Activated naive CD4-positive, alpha-beta T cell treated with anti-CD3 and anti-CD28 coated beads for 36 hours (primary cell): ENCODE data around the gene CAP2. TPM values are rescaled to one million over a fixed set of nuclear protein-coding genes. Genes with fewer than 3 reads are reported as not detected.
A peak's percentile ranks its signal among the peaks of the same experiment; 100 is the strongest.

Source experiments
- CTCF ChIA-PET: fragments of 350-600 bp; sonication (Branson Sonifier 250); formaldehyde crosslinking; loops from one replicate; lab custom pipeline; 2021; ENCODE audit warnings: antibody characterized with exemption; lab: Charles Lee
- DNase-seq: peaks from one replicate; pipeline ENCODE4 v3.0.0-alpha.2; 2020
- H3K27ac Mint-ChIP-seq: one replicate; pipeline ENCODE4 v1.8.0; 2021; ENCODE audit warnings: mild to moderate bottlenecking, mixed read lengths
- H3K27me3 Mint-ChIP-seq: one replicate; pipeline ENCODE4 v1.8.0; 2021; ENCODE audit warnings: low read depth, mixed read lengths
- H3K36me3 Mint-ChIP-seq: one replicate; pipeline ENCODE4 v1.8.0; 2021; ENCODE audit warnings: low read depth, mixed read lengths
- H3K4me1 Mint-ChIP-seq: one replicate; pipeline ENCODE4 v1.8.0; 2021; ENCODE audit warnings: low read depth, mixed read lengths
- H3K4me3 Mint-ChIP-seq: one replicate; pipeline ENCODE4 v1.8.0; 2021; ENCODE audit warnings: mild to moderate bottlenecking, moderate library complexity, mixed read lengths
- H3K9me3 Mint-ChIP-seq: one replicate; pipeline ENCODE4 v1.8.0; 2021; ENCODE audit warnings: mixed read lengths
- intact Hi-C: fragments of 100-400 bp; cut with micrococcal nuclease; formaldehyde crosslinking; loops from one replicate; pipeline ENCODE4 v1.15.1; 2023
- total RNA-seq, 2 experiments: library from RNA; stranded (reverse); gene quantifications; one replicate each; pipeline ENCODE4 v1.2.3, GENCODE V29; 2021

Gene CAP2
- total RNA-seq, 2 experiments from 2014 or later = not detected

DNA sequence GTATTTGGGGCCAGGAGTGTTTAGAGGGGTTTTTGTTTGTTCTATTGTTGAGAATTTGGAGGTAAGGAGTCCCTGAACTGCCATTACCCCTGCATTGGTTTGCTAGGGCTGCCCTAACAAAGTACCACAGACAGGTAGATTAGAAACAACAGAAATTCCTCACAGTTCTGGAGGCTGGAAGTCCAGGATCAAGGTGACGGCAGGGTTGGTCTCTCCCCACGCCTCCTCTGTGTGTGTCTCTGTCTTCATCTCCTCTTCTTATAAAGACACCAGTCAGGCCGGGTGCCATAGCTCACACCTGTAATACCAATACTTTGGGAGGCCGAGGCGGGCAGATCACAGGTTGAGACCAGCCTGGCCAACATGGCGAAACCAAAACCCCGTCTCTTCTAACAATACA lies 109.7 kb downstream of the CAP2 start:
- no peak overlapping the region for H3K27ac Mint-ChIP-seq
- no peaks in the 10 kb centered on the region for H3K36me3 Mint-ChIP-seq
- H3K4me1 Mint-ChIP-seq = no peaks in the 10 kb centered on the region
- DNase-seq = no peak
- CTCF ChIA-PET = no interaction called here
- H3K27me3 Mint-ChIP-seq = no peaks in the 10 kb centered on the region
- no peaks in the 10 kb centered on the region for H3K9me3 Mint-ChIP-seq
- no peak overlapping the region for H3K4me3 Mint-ChIP-seq
- intact Hi-C loops = no loop called here

DNA sequence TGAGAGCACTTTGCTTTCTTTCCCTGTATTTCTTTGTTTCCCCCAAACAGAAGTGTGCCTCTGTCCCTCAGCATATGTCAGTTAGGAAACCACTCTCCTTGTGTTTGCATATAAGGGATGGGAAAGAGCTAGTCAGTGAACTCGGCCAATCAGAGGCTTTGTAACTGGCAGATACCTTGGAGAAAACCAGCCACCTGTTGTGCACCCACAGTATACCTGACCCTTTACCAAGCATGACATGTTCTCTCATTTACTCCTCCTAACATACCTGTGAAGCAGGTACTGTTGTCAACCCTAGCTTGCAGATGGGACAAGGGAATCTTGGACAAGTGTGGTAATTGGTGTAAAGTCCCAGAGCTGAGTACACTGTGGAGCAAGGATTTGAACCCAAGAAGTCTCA lies 110.6 kb downstream of the CAP2 start:
- Mint-ChIP-seq H3K36me3 (no peaks in the 10 kb centered on the region), H3K4me3 (no peak overlapping the region), H3K9me3 (no peaks in the 10 kb centered on the region), H3K4me1 (no peaks in the 10 kb centered on the region), H3K27ac (no peak overlapping the region), H3K27me3 (no peaks in the 10 kb centered on the region)
- CTCF ChIA-PET = interaction anchor here (1.0 to 1.3 kb wide), 2 partner anchors 77 to 130 kb away, joined by 3 to 6 read pairs; no protein-coding TSS in a partner anchor
- DNase-seq = no peak
- intact Hi-C loops = no loop called here

DNA sequence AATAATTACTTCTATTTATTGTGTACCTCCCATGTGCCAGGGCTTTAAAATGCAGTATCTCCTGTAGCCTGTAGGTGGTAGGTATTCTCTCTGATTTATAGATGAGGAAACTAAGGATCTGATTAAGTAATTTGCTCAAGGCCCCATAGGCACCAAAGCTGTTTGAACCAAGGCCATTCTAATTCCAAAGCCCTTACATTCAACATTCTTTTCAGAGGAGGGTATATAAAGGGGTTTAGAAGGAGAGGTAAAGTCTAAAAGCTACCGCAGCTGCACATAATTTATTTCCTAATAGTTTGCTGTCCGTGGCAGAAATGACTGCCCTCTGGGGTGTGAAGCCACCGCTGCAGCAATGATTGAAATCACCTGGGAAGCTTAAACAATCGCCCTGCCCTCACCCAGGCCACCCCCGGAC lies 111.7 kb downstream of the CAP2 start:
- Mint-ChIP-seq H3K9me3 (no peaks in the 10 kb centered on the region), H3K27ac (no peak overlapping the region)
- intact Hi-C loops = loop anchor here (1.0 kb wide), 1 partner anchor 79 kb away; no protein-coding TSS in a partner anchor

DNA sequence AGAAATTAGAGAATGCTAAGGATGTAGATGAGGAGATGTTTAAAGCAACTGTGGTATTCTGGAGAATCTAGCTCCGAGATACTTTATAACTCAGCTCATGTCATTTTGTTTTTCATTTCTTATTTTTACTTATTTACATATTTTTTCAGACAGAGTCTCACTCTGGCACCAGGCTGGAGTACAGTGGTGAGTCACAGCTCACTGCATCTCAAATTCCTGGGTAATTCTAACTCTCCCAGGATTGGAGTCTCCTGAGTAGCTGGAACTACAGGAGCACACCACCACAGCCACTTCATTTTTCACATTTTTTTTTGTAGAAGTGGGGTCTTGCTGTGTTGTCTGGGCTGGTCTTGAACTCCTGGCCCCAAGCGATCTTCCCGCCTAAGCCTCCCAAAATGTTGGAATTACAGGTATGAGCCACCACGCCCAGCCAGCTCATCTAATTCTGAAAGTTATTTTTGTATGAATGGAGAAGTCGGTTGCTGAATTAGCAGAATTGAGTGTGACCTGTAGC lies 112.4 kb downstream of the CAP2 start:
- CTCF ChIA-PET = interaction anchor here (0.7 to 1.4 kb wide), 4 partner anchors 15 to 310 kb away, joined by 3 to 5 read pairs (median 4); no protein-coding TSS in a partner anchor
- intact Hi-C loops = loop anchor here (1.0 kb wide), 1 partner anchor 78 kb away; no protein-coding TSS in a partner anchor
- no peaks in the 10 kb centered on the region for H3K4me1 Mint-ChIP-seq

More for the DNA sequence above, 111.7 kb downstream of the CAP2 start:
- Mint-ChIP-seq H3K4me1 (no peaks in the 10 kb centered on the region), H3K4me3 (no peak overlapping the region), H3K27me3 (no peaks in the 10 kb centered on the region), H3K36me3 (no peaks in the 10 kb centered on the region)
- DNase-seq = no peak
- CTCF ChIA-PET = interaction anchor here (0.7 to 1.4 kb wide), 5 partner anchors 14 to 310 kb away, joined by 3 to 6 read pairs (median 4); no protein-coding TSS in a partner anchor

DNA sequence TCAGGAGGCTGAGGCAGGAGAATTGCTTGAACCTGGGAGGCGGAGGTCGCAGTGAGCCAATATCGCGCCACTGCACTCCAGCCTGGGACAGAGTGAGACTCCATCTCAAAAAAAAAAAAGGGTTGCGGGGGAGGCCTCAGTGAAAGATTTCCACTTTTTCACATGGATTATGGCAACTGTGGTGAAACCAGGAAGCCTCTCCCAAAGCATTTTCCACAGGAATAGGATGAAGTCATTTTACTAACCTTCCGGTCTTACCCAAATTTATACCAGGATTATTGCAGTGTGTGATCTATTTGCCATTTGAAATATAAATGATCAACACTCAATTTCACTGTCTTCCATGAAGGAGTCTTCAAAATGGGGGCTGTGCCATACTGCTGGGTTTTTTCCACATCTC lies 113.1 kb downstream of the CAP2 start:
- DNase-seq = no peak
- CTCF ChIA-PET = no interaction called here
- no peak overlapping the region for H3K4me3 Mint-ChIP-seq
- H3K36me3 Mint-ChIP-seq = no peaks in the 10 kb centered on the region
- H3K4me1 Mint-ChIP-seq = no peaks in the 10 kb centered on the region
- no peak overlapping the region for H3K27ac Mint-ChIP-seq
- intact Hi-C loops = no loop called here
- no peaks in the 10 kb centered on the region for H3K27me3 Mint-ChIP-seq
- H3K9me3 Mint-ChIP-seq = no peaks in the 10 kb centered on the region

More for the DNA sequence above, 112.4 kb downstream of the CAP2 start:
- no peaks in the 10 kb centered on the region for H3K9me3 Mint-ChIP-seq
- H3K27ac Mint-ChIP-seq = no peak overlapping the region
- H3K36me3 Mint-ChIP-seq = no peaks in the 10 kb centered on the region
- no peak overlapping the region for H3K4me3 Mint-ChIP-seq
- no peaks in the 10 kb centered on the region for H3K27me3 Mint-ChIP-seq
- DNase-seq = no peak

DNA sequence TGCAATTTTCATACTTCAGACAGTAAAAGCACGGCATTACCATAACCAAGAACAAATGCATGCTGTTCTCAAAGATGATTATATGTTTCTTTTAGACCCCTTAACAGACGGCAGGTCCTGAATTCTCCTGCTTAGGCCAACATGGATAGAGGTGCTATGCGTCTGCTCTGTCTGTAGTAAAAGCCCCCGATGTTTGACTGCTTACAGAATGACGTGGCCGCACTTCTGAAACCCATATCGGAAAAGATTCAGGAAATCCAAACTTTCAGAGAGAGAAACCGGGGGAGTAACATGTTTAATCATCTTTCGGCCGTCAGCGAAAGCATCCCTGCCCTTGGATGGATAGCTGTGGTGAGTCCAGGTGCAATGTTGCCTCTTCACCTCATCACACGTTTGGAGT lies 113.6 kb downstream of the CAP2 start:
- no peak for DNase-seq
- H3K9me3 Mint-ChIP-seq = no peaks in the 10 kb centered on the region
- no peaks in the 10 kb centered on the region for H3K27me3 Mint-ChIP-seq
- CTCF ChIA-PET = interaction anchor here (0.8 kb wide), 1 partner anchor 77 kb away, joined by 4 read pairs; no protein-coding TSS in a partner anchor
- no peak overlapping the region for H3K27ac Mint-ChIP-seq
- no peak overlapping the region for H3K4me3 Mint-ChIP-seq
- no peaks in the 10 kb centered on the region for H3K4me1 Mint-ChIP-seq
- intact Hi-C loops = no loop called here
- H3K36me3 Mint-ChIP-seq = no peaks in the 10 kb centered on the region

DNA sequence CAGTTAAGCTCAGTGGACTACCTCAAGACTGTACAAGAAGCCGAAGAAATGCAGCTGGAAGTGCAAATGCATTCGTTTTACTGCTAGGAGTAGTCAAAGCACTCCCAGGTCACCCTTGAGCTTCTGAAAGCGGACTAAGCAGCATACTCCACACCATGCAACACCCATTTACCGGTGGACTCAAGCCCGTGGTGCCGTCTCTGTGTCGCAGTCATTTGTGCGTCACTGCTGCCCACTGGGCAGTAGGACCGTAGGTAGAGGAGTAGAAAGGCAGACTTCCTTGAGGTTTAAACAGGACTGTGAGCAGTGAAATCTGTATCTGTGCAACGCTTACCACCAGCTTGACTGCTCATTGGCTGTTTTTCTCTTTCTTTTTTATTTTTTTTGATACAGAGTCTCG lies 117.7 kb downstream of the CAP2 start:
- no peak for DNase-seq
- Mint-ChIP-seq H3K27me3 (peaks cover 3% of the 10 kb centered on the region), H3K9me3 (no peaks in the 10 kb centered on the region), H3K4me1 (no peaks in the 10 kb centered on the region), H3K4me3 (no peak overlapping the region), H3K36me3 (no peaks in the 10 kb centered on the region), H3K27ac (no peak overlapping the region)
- CTCF ChIA-PET = no interaction called here
- intact Hi-C loops = no loop called here

DNA sequence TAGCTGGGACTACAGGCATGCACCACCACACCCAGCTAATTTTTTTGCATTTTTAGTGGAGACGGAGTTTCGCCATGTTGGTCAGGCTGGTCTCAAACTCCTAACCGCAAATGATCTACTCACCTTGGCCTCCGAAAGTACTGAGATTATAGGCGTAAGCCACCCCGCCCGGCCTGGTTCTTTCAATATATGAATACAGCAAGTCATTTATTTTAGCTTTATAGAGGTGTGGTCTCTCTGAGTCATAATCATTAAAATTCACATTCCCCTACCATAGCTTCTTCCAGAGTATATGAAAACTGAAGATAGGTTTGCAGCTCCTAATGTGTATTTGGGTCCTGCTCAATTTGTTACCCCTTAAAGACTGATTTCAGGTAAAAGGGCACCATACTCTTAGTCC lies 118.2 kb downstream of the CAP2 start:
- Mint-ChIP-seq H3K9me3 (no peaks in the 10 kb centered on the region), H3K4me1 (no peaks in the 10 kb centered on the region), H3K4me3 (no peak overlapping the region), H3K27ac (no peak overlapping the region), H3K27me3 (peaks cover 3% of the 10 kb centered on the region), H3K36me3 (no peaks in the 10 kb centered on the region)
- DNase-seq = no peak
- intact Hi-C loops = no loop called here
- CTCF ChIA-PET = no interaction called here

DNA sequence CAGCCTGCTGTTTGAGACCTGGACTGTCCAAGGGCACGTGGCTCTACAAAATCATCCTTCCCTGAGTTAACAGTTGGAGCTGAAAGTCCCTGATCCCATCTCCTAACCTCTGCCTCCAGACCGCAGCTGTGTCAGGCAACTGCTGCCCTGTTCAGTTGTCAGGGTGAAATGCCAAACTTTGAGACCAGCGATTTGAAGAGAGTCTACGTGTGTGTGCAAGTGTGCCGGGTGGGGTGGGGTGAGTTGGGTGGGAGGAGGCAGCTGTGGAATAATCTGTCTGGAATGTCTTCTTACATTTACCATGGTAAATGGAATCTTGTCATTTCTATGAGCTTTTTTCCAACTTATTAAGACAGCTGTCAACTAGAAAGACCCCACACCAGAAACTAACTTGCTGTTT lies 125.7 kb downstream of the CAP2 start:
- no peaks in the 10 kb centered on the region for H3K4me1 Mint-ChIP-seq
- H3K27me3 Mint-ChIP-seq = peaks cover 4% of the 10 kb centered on the region
- no peak overlapping the region for H3K27ac Mint-ChIP-seq
- no peak overlapping the region for H3K4me3 Mint-ChIP-seq
- no peak for DNase-seq
- CTCF ChIA-PET = no interaction called here
- intact Hi-C loops = no loop called here
- H3K36me3 Mint-ChIP-seq = no peaks in the 10 kb centered on the region
- no peaks in the 10 kb centered on the region for H3K9me3 Mint-ChIP-seq

DNA sequence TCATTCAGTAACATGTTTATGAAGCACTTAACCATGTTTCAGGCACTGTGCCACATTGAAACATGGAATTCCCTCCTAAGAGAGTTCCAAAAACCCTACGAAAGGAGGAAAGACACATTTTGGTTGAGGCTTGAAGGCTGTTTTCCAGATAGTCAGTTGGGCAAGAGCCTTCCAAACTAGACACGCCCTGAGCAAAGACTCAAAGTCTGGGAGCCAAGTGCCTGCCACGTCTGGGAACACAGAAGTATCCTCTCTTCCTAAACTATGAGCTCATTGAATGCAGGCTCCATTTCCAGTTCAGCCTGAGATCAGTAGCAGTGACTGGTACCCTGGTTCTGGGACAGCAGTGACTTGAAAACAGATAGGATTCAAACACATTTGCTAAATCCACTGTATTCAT lies 132.2 kb downstream of the CAP2 start:
- H3K4me3 Mint-ChIP-seq = no peak overlapping the region
- DNase-seq = no peak
- no peak overlapping the region for H3K27ac Mint-ChIP-seq
- intact Hi-C loops = no loop called here
- H3K27me3 Mint-ChIP-seq = peaks cover 7% of the 10 kb centered on the region
- CTCF ChIA-PET = no interaction called here
- H3K4me1 Mint-ChIP-seq = no peaks in the 10 kb centered on the region
- no peaks in the 10 kb centered on the region for H3K9me3 Mint-ChIP-seq
- no peaks in the 10 kb centered on the region for H3K36me3 Mint-ChIP-seq

DNA sequence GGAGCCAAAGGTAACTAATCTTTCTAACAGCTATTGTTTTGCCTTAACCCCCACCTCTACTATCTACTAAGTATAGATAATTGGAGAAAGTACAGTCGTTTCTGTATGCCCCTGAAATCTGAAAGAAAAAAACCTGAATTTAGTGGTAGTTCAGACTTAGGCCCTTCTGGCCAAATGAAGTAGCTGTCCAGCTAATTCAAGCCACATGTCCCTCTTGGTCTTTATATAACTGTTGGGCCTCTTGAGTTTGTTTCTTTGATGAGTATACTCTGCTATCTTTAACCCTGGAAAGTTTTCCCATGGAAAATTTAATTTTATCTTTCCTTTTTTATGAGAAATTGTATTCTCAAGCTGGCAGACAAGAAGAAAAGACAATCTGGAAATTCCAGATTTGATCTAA lies 133.7 kb downstream of the CAP2 start:
- intact Hi-C loops = no loop called here
- no peak overlapping the region for H3K4me3 Mint-ChIP-seq
- H3K4me1 Mint-ChIP-seq = no peaks in the 10 kb centered on the region
- no peak overlapping the region for H3K27ac Mint-ChIP-seq
- H3K36me3 Mint-ChIP-seq = no peaks in the 10 kb centered on the region
- peaks cover 10% of the 10 kb centered on the region for H3K27me3 Mint-ChIP-seq
- DNase-seq = no peak
- no peaks in the 10 kb centered on the region for H3K9me3 Mint-ChIP-seq
- CTCF ChIA-PET = no interaction called here

DNA sequence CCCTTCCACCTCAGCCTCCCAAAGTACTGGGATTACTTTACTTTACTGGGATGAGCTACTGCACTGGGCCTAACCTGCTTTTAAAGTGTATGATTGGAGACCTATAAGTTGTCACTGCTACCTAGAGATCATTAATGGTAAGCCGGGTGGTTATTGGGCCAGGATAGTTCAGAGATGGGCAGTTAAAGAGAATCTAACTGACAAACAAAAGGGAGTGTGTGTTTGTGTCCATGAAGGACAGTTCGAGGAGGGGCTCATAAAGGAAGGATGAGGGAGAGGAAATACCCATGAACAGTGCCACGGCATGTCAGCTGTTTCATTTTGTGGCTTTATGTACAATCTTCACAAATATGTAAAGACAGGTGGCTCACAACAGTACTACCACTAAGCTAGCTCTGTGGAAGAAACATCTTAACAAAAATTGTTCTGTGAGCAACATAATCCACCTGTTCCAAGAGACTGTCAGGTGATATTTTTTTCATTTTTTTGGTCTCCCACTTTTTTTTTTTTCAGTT lies 137.0 kb downstream of the CAP2 start:
- no peak for DNase-seq
- CTCF ChIA-PET = interaction anchor here (1.2 kb wide), 1 partner anchor 53 kb away, joined by 4 read pairs; no protein-coding TSS in a partner anchor
- Mint-ChIP-seq H3K27ac (no peak overlapping the region), H3K4me3 (no peak overlapping the region), H3K27me3 (peaks cover 14% of the 10 kb centered on the region), H3K4me1 (no peaks in the 10 kb centered on the region), H3K9me3 (no peaks in the 10 kb centered on the region), H3K36me3 (no peaks in the 10 kb centered on the region)
- intact Hi-C loops = no loop called here

DNA sequence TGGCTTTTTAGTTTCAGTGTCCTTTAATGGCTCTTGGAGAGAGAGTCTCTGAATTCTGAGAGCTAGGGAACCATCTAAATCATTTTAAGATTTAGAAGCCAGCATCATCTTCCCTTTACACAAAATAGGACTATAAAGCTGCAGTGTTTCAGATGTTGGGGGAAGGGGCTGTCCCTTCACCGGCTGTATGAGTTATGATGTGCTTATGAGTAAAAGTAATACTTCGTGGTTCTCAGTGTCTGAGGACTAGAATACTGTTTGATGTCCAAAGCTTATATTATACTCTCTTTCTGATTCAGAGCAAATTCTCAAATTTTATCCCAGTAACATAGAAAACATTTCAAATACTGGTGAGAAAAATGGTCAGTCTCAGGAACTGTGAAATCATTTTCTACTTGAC lies 143.2 kb downstream of the CAP2 start:
- no peaks in the 10 kb centered on the region for H3K9me3 Mint-ChIP-seq

More for the DNA sequence above, 143.2 kb downstream of the CAP2 start:
- CTCF ChIA-PET = no interaction called here
- H3K27ac Mint-ChIP-seq = no peak overlapping the region
- DNase-seq = peak; percentile 68
- peaks cover 5% of the 10 kb centered on the region for H3K4me1 Mint-ChIP-seq
- H3K36me3 Mint-ChIP-seq = no peaks in the 10 kb centered on the region
- no peak overlapping the region for H3K4me3 Mint-ChIP-seq
- peaks cover 21% of the 10 kb centered on the region for H3K27me3 Mint-ChIP-seq
- intact Hi-C loops = loop anchor here (1.0 to 5.0 kb wide), 4 partner anchors 171 to 579 kb away; partner anchors contain the start of gene NUP153
